Gastroesophageal sphincter (tissue), 4 donors: ENCODE measurements around the gene RERG. TPM values are rescaled to one million over a fixed set of nuclear protein-coding genes. Genes with fewer than 3 reads are reported as not detected.
A peak's percentile ranks its signal among the peaks of the same experiment; 100 is the strongest.

Experiments used
- ATAC-seq: fragments of 150-250 bp; one replicate; pipeline ENCODE4 v1.9.1; 2016; ENCODE audit warnings: mild to moderate bottlenecking, moderate library complexity
- H3K27ac ChIP-seq, 4 donors: fragments of 200-600 bp; sonication (generic) in 3 of 4; 1 replicate in 3 of 4; 2 replicates in 1 of 4; pipeline ENCODE4 v1.5.1; 2016 to 2019
- H3K27me3 ChIP-seq: fragments of 200-600 bp; sonication (generic); one replicate; pipeline ENCODE4 v1.5.1; 2019
- H3K36me3 ChIP-seq, 2 donors: fragments of 200-600 bp; sonication (generic); one replicate each; pipeline ENCODE4 v1.5.1; 2019; ENCODE audit warnings: control low read depth in 1 of 2
- H3K4me1 ChIP-seq, 3 donors: fragments of 200-600 bp; sonication (generic); 1 replicate in 2 of 3; 2 replicates in 1 of 3; pipeline ENCODE4 v1.5.1; 2016 to 2019; ENCODE audit warnings: control low read depth in 2 of 3
- H3K4me3 ChIP-seq, 2 donors: fragments of 200-600 bp; sonication (generic); one replicate each; pipeline ENCODE4 v1.5.1; 2019; ENCODE audit warnings: mild to moderate bottlenecking in 1 of 2, moderate library complexity in 1 of 2
- H3K9me3 ChIP-seq, 3 donors: fragments of 200-600 bp; sonication (generic); one replicate each; pipeline ENCODE4 v1.5.1; 2017 to 2019; ENCODE audit warnings: control low read depth in 2 of 3
- EP300 ChIP-seq: sonication (generic); formaldehyde crosslinking; IDR thresholded peaks from one replicate; pipeline ENCODE4 v1.6.1; 2017; ENCODE audit warnings: antibody characterized with exemption, mild to moderate bottlenecking
- POLR2A ChIP-seq, 2 donors: fragments of 450-650 bp; IDR thresholded peaks; one replicate each; pipeline ENCODE4 v1.6.1; 2017; ENCODE audit warnings: antibody characterized with exemption in 2 of 2, mild to moderate bottlenecking in 2 of 2, moderate library complexity in 1 of 2
- POLR2AphosphoS5 ChIP-seq: sonication (generic); formaldehyde crosslinking; IDR thresholded peaks from one replicate; pipeline ENCODE4 v1.6.1; 2017; ENCODE audit warnings: antibody characterized with exemption
- WGBS, 2 donors: methylation state at CpG; one replicate each; pipeline ENCODE4 v1.1.5; 2018; ENCODE audit warnings: low coverage in 1 of 2; 5-methylcytosine and 5-hydroxymethylcytosine counted together
- total RNA-seq, 4 donors: library from RNA; depleted of rRNA; stranded (reverse); fragments of >200 nt; gene quantifications; one replicate each; pipeline ENCODE4 v1.1.0, GENCODE V29; 2016
- TF ChIP-seq, protein P1 (sequence below), 4 experiments: fragments of 200-600 bp in 2 of 4; fragments of 450-650 bp in 2 of 4; sonication (generic) in 1 of 4; IDR thresholded peaks; one replicate each; pipeline ENCODE4 v1.5.1; 2017 to 2019; ENCODE audit warnings: antibody characterized with exemption in 4 of 4, mild to moderate bottlenecking in 2 of 4, moderate library complexity in 2 of 4

The RERG gene
- total RNA-seq, 4 donors from 2014 or later = 13.6 to 32.0 (median 19.8) TPM

DNA sequence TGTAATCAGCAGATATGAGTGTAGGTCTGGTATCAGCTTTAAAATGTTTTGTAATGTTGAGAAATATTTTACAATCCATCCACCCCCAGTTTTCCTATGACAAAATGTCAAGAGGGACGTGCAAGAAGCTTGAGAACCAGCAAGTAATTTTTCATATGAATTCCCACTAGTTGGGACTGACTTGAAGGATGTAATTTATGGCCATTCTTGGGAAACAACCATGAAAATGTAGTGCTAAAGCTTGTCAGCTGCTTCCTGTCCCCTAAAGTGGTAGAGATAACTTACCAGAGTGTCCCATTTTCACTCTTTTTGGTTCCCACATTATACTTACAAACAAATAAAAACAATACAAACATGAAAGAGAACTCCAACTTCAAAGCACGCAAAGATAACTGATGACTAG is 63.9 kb downstream of the RERG start:
- Histone ChIP-seq H3K9me3 (no peaks in the 10 kb centered on the region), H3K27ac (peak overlapping the region in 3 of 4 donors; percentile 3 to 60 (median 21)), H3K36me3 (no peaks in the 10 kb centered on the region), H3K4me3 (no peak overlapping the region), H3K27me3 (no peaks in the 10 kb centered on the region), H3K4me1 (peaks cover 0 to 36% (median 18%) of the 10 kb centered on the region in 3 donors)
- TF ChIP-seq, protein P1, sequence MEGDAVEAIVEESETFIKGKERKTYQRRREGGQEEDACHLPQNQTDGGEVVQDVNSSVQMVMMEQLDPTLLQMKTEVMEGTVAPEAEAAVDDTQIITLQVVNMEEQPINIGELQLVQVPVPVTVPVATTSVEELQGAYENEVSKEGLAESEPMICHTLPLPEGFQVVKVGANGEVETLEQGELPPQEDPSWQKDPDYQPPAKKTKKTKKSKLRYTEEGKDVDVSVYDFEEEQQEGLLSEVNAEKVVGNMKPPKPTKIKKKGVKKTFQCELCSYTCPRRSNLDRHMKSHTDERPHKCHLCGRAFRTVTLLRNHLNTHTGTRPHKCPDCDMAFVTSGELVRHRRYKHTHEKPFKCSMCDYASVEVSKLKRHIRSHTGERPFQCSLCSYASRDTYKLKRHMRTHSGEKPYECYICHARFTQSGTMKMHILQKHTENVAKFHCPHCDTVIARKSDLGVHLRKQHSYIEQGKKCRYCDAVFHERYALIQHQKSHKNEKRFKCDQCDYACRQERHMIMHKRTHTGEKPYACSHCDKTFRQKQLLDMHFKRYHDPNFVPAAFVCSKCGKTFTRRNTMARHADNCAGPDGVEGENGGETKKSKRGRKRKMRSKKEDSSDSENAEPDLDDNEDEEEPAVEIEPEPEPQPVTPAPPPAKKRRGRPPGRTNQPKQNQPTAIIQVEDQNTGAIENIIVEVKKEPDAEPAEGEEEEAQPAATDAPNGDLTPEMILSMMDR (IDR thresholded peaks at IDR 0.05) = no peak
- TF ChIP-seq POLR2AphosphoS5 = no peak
- no peak for TF ChIP-seq EP300
- no peak for TF ChIP-seq POLR2A (IDR thresholded peaks at IDR 0.05)
- no peak for ATAC-seq
- 38 to 39% methylated on average over 2 of the region's 2 CpGs for WGBS, 2 donors

DNA sequence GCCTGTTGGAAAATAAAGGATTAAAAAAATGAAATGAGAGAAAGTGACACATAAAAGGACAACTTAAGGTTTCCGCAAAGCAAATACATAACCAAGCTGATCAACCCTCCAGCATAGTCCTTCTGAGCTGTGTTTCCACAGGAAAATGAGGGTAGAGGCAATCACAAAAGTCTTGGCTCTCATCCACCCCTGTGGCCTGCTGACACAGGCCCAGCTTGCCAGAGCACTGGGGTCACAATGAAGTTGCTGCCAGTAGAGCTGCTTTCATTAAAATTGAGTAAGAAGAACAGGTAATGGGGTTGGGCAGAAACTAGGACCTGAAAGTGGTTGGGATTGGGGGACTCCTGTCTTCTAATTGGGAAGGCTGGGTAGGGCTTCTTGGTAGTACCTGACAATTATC is 65.9 kb downstream of the RERG start:
- peak overlapping the region in 1 of 4 donors; percentile 43 for H3K27ac ChIP-seq
- no peaks in the 10 kb centered on the region for H3K36me3 ChIP-seq
- no peak for ATAC-seq
- no peaks in the 10 kb centered on the region for H3K27me3 ChIP-seq
- 50 to 71% methylated on average over 1 of the region's 1 CpG for WGBS, 2 donors
- TF ChIP-seq POLR2AphosphoS5 = no peak
- no peak for TF ChIP-seq POLR2A (IDR thresholded peaks at IDR 0.05)
- TF ChIP-seq, protein P1 (IDR thresholded peaks at IDR 0.05) = no peak
- TF ChIP-seq EP300 = no peak
- peaks cover 5 to 50% (median 27%) of the 10 kb centered on the region in 3 donors for H3K4me1 ChIP-seq
- no peaks in the 10 kb centered on the region for H3K9me3 ChIP-seq
- H3K4me3 ChIP-seq = no peak overlapping the region

DNA sequence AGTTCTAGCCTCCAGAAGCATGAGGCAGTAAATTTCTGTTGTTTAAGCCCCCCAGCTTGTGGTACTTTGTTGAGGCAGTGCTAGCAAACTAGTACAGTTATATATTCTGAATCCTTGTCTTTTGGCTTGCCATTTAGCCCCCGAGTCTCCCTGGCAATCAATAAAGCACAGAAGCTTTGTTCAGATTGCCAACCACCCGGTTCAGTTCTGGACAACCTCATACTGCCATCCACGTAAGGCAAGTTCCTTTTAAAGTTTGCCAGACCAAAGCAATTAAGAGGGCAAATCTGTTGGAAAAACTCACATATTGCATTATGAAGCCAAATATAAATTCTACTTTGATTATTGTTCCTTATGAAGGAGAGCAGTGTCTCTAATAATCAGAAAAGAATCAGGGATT is 67.1 kb downstream of the RERG start:
- Histone ChIP-seq H3K27ac (peak overlapping the region in 2 of 4 donors; percentile 12 to 30), H3K27me3 (no peaks in the 10 kb centered on the region), H3K9me3 (no peaks in the 10 kb centered on the region), H3K4me3 (no peak overlapping the region), H3K36me3 (no peaks in the 10 kb centered on the region), H3K4me1 (peaks cover 5 to 50% (median 27%) of the 10 kb centered on the region in 3 donors)
- WGBS, 2 donors = 54% methylated on average over 3 of the region's 3 CpGs; no CpG with 5 or more reads in 1 of the 2 donors
- no peak for ATAC-seq
- no peak for TF ChIP-seq EP300

DNA sequence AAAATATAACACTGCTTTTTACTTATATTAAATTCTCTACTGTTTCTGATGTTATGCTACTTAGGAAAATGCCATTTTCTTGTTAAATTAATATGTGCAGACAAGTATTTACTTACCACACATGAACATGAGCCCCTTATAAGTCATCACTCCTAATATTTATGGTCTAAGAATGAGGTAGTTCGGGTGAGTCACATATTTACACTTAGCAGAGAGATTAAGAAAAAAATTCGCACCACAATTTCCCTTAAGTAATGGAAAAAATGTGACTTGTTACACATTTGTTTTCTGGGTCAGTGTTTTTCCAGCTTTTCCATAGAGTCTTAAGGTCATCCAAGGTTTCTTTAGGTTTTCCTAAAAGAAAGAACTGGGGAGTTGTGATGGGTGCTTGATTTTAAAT is 68.3 kb downstream of the RERG start:
- H3K27ac ChIP-seq = peak overlapping the region in 3 of 4 donors; percentile 16 to 36 (median 18)
- H3K4me1 ChIP-seq = peaks cover 5 to 51% (median 27%) of the 10 kb centered on the region in 3 donors
- H3K4me3 ChIP-seq = no peak overlapping the region
- H3K36me3 ChIP-seq = no peaks in the 10 kb centered on the region
- no peaks in the 10 kb centered on the region for H3K27me3 ChIP-seq
- peak; percentile 45 for ATAC-seq
- no peaks in the 10 kb centered on the region for H3K9me3 ChIP-seq
- peak; percentile 64 for TF ChIP-seq POLR2AphosphoS5
- no peak for TF ChIP-seq EP300
- WGBS, 2 donors = 10 to 60% methylated on average over 2 of the region's 2 CpGs

DNA sequence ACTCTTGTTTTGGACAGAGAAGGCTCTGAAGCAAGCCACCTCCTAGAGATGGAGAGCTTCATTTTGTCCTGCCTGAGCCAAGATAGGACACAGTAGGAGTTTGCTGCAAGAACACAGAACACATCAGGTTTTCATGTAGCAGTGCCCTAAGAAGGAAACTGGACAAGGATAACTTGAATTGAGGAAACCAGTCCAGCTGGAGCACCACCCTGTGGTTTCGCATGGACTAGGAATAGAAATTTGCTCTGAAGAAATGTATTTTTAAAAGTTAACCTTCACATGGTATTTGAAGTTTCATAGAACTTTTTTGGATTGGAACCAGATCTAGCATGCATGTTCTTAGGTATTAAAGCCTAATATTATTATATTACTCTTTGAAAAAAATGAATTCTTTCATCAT is 68.8 kb downstream of the RERG start:
- no peak overlapping the region for H3K4me3 ChIP-seq
- TF ChIP-seq, protein P1 (IDR thresholded peaks at IDR 0.05) = peak; percentile 10 to 59 (median 33)
- TF ChIP-seq POLR2AphosphoS5 = no peak
- H3K4me1 ChIP-seq = peaks cover 5 to 55% (median 27%) of the 10 kb centered on the region in 3 donors
- H3K27me3 ChIP-seq = no peaks in the 10 kb centered on the region
- H3K27ac ChIP-seq = peak overlapping the region in 2 of 4 donors; percentile 16 to 36
- no peaks in the 10 kb centered on the region for H3K36me3 ChIP-seq
- ATAC-seq = no peak
- H3K9me3 ChIP-seq = no peaks in the 10 kb centered on the region
- WGBS, 2 donors = 56 to 88% methylated on average over 1 of the region's 1 CpG
